ENCODE data around the gene PREX1.

DNA sequence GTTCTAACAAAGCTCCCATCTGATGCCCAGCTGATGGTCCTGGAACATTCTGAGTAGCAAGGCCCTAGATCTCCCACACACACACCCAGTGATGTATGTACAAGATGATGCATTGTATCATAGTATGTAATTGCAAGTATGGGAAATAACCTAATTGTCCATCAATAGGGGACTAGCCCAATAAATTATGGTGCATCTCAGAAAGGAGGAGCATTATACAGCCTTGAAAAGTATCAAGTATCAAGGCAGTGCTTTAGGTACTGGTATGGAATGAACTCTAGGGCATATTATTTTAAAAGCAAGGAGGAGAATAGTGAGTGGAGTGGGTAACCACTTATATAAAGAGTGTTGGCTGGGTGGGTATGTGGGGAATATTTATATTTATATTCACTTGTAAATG, 24.8 kb upstream of the PREX1 start:
- TF ChIP-seq POLR2A (IDR thresholded peaks at IDR 0.05) = no peak
- TF ChIP-seq, protein P1, sequence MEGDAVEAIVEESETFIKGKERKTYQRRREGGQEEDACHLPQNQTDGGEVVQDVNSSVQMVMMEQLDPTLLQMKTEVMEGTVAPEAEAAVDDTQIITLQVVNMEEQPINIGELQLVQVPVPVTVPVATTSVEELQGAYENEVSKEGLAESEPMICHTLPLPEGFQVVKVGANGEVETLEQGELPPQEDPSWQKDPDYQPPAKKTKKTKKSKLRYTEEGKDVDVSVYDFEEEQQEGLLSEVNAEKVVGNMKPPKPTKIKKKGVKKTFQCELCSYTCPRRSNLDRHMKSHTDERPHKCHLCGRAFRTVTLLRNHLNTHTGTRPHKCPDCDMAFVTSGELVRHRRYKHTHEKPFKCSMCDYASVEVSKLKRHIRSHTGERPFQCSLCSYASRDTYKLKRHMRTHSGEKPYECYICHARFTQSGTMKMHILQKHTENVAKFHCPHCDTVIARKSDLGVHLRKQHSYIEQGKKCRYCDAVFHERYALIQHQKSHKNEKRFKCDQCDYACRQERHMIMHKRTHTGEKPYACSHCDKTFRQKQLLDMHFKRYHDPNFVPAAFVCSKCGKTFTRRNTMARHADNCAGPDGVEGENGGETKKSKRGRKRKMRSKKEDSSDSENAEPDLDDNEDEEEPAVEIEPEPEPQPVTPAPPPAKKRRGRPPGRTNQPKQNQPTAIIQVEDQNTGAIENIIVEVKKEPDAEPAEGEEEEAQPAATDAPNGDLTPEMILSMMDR (IDR thresholded peaks at IDR 0.05) = no peak
- TF ChIP-seq POLR2AphosphoS5 (IDR thresholded peaks at IDR 0.05; ENCODE audit: insufficient read depth in 1 of 2, low read depth in 1 of 2) = no peak

Measured in vagina (tissue), 2 donors.